Gastrocnemius medialis (tissue), 4 donors: ENCODE results near the gene IFI30. TPM values are rescaled to one million over a fixed set of nuclear protein-coding genes. Genes with fewer than 3 reads are reported as not detected.

Experiments
- ATAC-seq, 2 donors: fragments of 150-250 bp; one replicate each; pipeline ENCODE4 v1.9.1; 2016
- DNase-seq, 2 donors: peaks; one replicate each; pipeline ENCODE4 v3.0.0-alpha.2; 2019
- H3K27ac ChIP-seq, 4 donors: fragments of 200-600 bp; sonication (generic); 1 replicate in 1 of 4; 2 replicates in 3 of 4; pipeline ENCODE4 v1.5.1; 2016 to 2018; ENCODE audit warnings: mild to moderate bottlenecking in 2 of 4, moderate library complexity in 1 of 4
- H3K27me3 ChIP-seq, 3 donors: fragments of 200-600 bp; sonication (generic) in 2 of 3; 1 replicate in 1 of 3; 2 replicates in 2 of 3; pipeline versions ENCODE4 v1.5.1 to v1.6.0; 2016 to 2019; ENCODE audit warnings: mild to moderate bottlenecking in 1 of 3, moderate library complexity in 1 of 3
- H3K36me3 ChIP-seq, 2 donors: fragments of 200-600 bp; sonication (generic) in 1 of 2; one replicate each; pipeline ENCODE4 v1.5.1; 2017 to 2018
- H3K4me1 ChIP-seq, 2 donors: fragments of 200-600 bp; sonication (generic) in 1 of 2; one replicate each; pipeline ENCODE4 v1.5.1; 2016 to 2017; ENCODE audit warnings: mild to moderate bottlenecking in 2 of 2
- H3K4me3 ChIP-seq, 4 donors: fragments of 200-600 bp; sonication (generic) in 3 of 4; 1 replicate in 1 of 4; 2 replicates in 3 of 4; pipeline ENCODE4 v1.5.1; 2016 to 2019; ENCODE audit warnings: mild to moderate bottlenecking in 2 of 4
- H3K9me3 ChIP-seq, 3 donors: fragments of 200-600 bp; sonication (generic) in 2 of 3; 1 replicate in 1 of 3; 2 replicates in 2 of 3; pipeline ENCODE4 v1.5.1; 2016 to 2019
- POLR2A ChIP-seq, 2 donors: fragments of 450-650 bp; IDR thresholded peaks; one replicate each; pipeline ENCODE4 v1.6.1; 2017; ENCODE audit warnings: antibody characterized with exemption in 2 of 2, mild to moderate bottlenecking in 2 of 2, moderate library complexity in 2 of 2
- in situ Hi-C, 4 donors: fragments of 200-750 bp; cut with MboI; loops; one replicate each; pipeline versions ENCODE4 v1.15.0 to v1.8.0; 2017; ENCODE audit warnings: low sequenced_read_pairs in 4 of 4
- intact Hi-C: fragments of 100-400 bp; cut with DNase I; formaldehyde crosslinking; loops from one replicate; pipeline ENCODE4 v1.15.1; 2023; ENCODE audit warnings: low total_unique reads
- total RNA-seq, 4 donors: library from RNA; depleted of rRNA; stranded (reverse); fragments of >200 nt; gene quantifications; one replicate each; pipeline versions ENCODE4 v1.1.0 to v1.2.3, GENCODE V29; 2016
- TF ChIP-seq, protein P1 (sequence below), 5 experiments: fragments of 450-650 bp in 3 of 5; fragments of 200-600 bp in 2 of 5; sonication (generic) in 2 of 5; IDR thresholded peaks in 4 of 5; conservative IDR thresholded peaks in 1 of 5; 1 replicate in 4 of 5; 2 replicates in 1 of 5; pipeline ENCODE4 v1.5.1; 2016 to 2019; ENCODE audit warnings: antibody characterized with exemption in 5 of 5, mild to moderate bottlenecking in 3 of 5, moderate library complexity in 3 of 5

IFI30 gene
- total RNA-seq, 4 donors from 2014 or later, result 3.5 to 20.4 (median 14.0) TPM

DNA sequence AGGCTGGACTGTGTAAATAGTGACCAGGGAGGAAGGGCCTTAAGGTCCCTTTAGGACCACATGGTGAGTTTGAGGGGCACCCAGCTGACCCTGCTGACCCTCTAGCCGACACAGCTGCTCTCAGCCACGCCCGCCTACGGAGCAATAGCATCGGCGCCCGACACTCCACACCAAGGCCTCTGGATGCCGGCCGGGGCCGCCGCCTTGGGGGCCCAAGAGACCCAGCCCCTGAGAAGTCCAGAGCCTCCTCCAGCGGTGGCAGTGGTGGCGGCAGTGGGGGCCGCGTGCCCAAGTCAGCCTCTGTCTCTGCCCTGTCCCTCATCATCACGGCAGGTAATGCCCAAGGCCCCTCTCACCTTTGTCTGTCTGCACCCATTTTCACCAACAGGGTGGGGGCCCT is 29.3 kb upstream of the IFI30 start:
- in situ Hi-C loops, result no loop called here
- intact Hi-C loops, result no loop called here
- ATAC-seq (no peak), DNase-seq (no peak)
- no peaks in the 10 kb centered on the region for H3K27me3 ChIP-seq
- H3K27ac ChIP-seq, result no peak overlapping the region
- H3K4me3 ChIP-seq, result no peak overlapping the region
- H3K36me3 ChIP-seq, result no peaks in the 10 kb centered on the region
- H3K4me1 ChIP-seq, result no peaks in the 10 kb centered on the region
- no peak for TF ChIP-seq POLR2A (IDR thresholded peaks at IDR 0.05)
- H3K9me3 ChIP-seq, result no peaks in the 10 kb centered on the region

DNA sequence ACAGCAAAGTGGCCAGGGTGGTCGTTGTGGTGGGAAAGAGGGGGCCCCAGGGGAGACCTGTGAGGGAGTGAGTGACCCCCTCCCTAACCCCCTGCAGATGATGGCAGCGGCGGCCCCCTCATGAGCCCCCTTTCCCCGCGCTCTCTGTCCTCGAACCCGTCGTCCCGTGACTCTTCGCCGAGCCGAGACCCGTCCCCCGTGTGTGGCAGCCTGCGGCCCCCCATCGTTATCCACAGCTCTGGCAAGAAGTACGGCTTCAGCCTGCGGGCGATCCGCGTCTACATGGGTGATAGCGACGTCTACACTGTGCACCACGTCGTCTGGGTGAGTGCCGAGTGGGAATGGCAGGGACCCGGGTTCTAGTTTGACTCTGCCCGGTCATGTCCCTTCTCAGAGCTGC is 28.7 kb upstream of the IFI30 start:
- TF ChIP-seq POLR2A (IDR thresholded peaks at IDR 0.05), result no peak
- TF ChIP-seq, protein P1, sequence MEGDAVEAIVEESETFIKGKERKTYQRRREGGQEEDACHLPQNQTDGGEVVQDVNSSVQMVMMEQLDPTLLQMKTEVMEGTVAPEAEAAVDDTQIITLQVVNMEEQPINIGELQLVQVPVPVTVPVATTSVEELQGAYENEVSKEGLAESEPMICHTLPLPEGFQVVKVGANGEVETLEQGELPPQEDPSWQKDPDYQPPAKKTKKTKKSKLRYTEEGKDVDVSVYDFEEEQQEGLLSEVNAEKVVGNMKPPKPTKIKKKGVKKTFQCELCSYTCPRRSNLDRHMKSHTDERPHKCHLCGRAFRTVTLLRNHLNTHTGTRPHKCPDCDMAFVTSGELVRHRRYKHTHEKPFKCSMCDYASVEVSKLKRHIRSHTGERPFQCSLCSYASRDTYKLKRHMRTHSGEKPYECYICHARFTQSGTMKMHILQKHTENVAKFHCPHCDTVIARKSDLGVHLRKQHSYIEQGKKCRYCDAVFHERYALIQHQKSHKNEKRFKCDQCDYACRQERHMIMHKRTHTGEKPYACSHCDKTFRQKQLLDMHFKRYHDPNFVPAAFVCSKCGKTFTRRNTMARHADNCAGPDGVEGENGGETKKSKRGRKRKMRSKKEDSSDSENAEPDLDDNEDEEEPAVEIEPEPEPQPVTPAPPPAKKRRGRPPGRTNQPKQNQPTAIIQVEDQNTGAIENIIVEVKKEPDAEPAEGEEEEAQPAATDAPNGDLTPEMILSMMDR (IDR thresholded peaks at IDR 0.05 in 4 of 5, conservative IDR thresholded peaks at IDR 0.05 in 1 of 5), result no peak
- no peak overlapping the region for H3K27ac ChIP-seq
- peaks cover 0 to 5% of the 10 kb centered on the region in 2 donors for H3K4me1 ChIP-seq
- intact Hi-C loops, result no loop called here
- ATAC-seq (no peak), DNase-seq (no peak)
- in situ Hi-C loops, result no loop called here
- no peaks in the 10 kb centered on the region for H3K27me3 ChIP-seq
- no peaks in the 10 kb centered on the region for H3K36me3 ChIP-seq
- H3K9me3 ChIP-seq, result no peaks in the 10 kb centered on the region
- H3K4me3 ChIP-seq, result no peak overlapping the region

DNA sequence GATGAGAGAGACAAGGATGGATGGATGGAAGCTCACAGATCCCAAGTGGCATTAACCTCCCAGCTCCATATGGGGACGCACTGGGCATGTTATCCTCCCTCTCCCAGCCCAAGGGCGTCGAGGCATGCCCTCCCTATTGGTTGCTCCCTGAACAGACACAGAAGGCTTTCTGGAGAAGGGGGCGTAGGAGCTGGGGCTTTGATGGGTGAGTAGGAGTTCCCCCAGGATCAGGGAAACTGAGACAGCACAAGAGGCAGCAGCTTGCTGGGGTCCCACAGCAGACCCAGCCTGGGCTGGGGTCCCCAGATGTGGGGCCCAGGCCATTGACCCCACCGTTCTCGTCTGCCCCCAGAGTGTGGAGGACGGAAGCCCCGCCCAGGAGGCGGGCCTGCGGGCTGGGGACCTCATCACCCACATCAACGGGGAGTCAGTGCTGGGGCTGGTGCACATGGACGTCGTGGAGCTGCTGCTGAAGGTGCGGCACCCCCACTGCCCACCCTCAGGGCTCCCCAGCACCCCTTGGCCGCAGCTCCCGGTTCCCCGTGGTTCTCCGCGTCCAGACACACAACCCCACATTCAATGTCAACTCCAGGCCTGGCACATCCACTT is 28.1 kb upstream of the IFI30 start:
- no peaks in the 10 kb centered on the region for H3K9me3 ChIP-seq
- H3K4me1 ChIP-seq, result peaks cover 0 to 5% of the 10 kb centered on the region in 2 donors
- in situ Hi-C loops (no loop called here), intact Hi-C loops (no loop called here)
- ATAC-seq (no peak), DNase-seq (no peak)
- no peaks in the 10 kb centered on the region for H3K36me3 ChIP-seq
- H3K27me3 ChIP-seq, result no peaks in the 10 kb centered on the region
- no peak overlapping the region for H3K27ac ChIP-seq
- TF ChIP-seq, protein P1 (IDR thresholded peaks at IDR 0.05 in 4 of 5, conservative IDR thresholded peaks at IDR 0.05 in 1 of 5), result no peak
- no peak for TF ChIP-seq POLR2A (IDR thresholded peaks at IDR 0.05)
- no peak overlapping the region for H3K4me3 ChIP-seq

DNA sequence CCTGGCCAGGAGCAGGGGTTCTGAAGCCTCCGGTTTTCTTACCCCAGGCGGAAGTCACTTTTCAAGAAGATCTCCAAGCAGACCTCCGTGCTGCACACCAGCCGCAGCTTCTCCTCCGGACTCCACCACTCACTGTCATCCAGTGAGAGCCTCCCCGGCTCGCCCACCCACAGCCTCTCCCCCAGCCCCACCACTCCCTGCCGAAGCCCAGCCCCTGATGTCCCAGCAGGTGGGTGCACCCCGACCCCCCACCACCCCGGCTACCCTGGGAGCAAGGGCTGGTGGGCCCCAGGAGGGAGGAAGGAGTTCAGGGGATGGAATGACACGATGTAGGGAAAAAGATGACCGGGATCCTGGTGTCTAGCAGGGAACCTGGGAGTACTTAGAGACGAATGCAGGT is 26.2 kb upstream of the IFI30 start:
- no peak for DNase-seq
- H3K9me3 ChIP-seq, result no peaks in the 10 kb centered on the region
- no peak for TF ChIP-seq POLR2A (IDR thresholded peaks at IDR 0.05)
- TF ChIP-seq, protein P1 (IDR thresholded peaks at IDR 0.05 in 4 of 5, conservative IDR thresholded peaks at IDR 0.05 in 1 of 5), result no peak
- intact Hi-C loops (no loop called here), in situ Hi-C loops (no loop called here)
- no peak overlapping the region for H3K27ac ChIP-seq
- peaks cover 5 to 10% of the 10 kb centered on the region in 2 donors for H3K4me1 ChIP-seq
- H3K4me3 ChIP-seq, result no peak overlapping the region
- no peaks in the 10 kb centered on the region for H3K36me3 ChIP-seq
- ATAC-seq, result no peak
- H3K27me3 ChIP-seq, result no peaks in the 10 kb centered on the region

DNA sequence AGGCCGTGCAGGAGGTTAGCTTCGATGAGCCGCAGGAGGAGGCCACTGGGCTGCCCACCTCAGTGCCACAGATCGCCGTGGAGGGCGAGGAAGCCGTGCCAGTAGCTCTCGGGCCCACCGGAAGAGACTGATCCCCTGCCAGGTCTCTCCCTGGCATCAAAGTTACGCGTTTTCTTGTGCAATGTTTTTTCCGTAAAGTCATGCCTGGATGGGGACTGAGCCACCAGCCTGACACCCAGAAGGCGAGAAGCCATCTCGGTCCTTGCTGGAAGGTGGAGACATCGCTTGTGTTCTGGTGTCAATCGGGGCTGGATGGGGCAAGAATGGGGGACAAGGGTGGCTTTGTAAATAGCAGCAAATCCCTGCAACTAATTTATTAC is 24.0 kb upstream of the IFI30 start:
- ATAC-seq (no peak), DNase-seq (no peak)
- peak overlapping the region; percentile 55 to 69 (median 58) for H3K27ac ChIP-seq
- peak overlapping the region in 2 of 4 donors; percentile 38 to 48 for H3K4me3 ChIP-seq
- no peaks in the 10 kb centered on the region for H3K27me3 ChIP-seq
- intact Hi-C loops (no loop called here), in situ Hi-C loops (no loop called here)
- peak in 1 of 2 donors; percentile 16 for TF ChIP-seq POLR2A (IDR thresholded peaks at IDR 0.05)
- TF ChIP-seq, protein P1 (IDR thresholded peaks at IDR 0.05 in 4 of 5, conservative IDR thresholded peaks at IDR 0.05 in 1 of 5), result no peak
- H3K36me3 ChIP-seq, result no peaks in the 10 kb centered on the region
- peaks cover 16 to 21% of the 10 kb centered on the region in 2 donors for H3K4me1 ChIP-seq
- H3K9me3 ChIP-seq, result no peaks in the 10 kb centered on the region
